ENCODE results near the gene GRB2. TPM values are rescaled to one million over a fixed set of nuclear protein-coding genes. Genes with fewer than 3 reads are reported as not detected.
"Not testable (repeated sequence)": the region's sequence is repeated elsewhere in the genome, so short reads cannot be mapped to it uniquely, and the experiment has no call there.

GRB2 gene
- total RNA-seq, 3 donors from 2014 or later: 97.8 to 116 (median 102) TPM

DNA sequence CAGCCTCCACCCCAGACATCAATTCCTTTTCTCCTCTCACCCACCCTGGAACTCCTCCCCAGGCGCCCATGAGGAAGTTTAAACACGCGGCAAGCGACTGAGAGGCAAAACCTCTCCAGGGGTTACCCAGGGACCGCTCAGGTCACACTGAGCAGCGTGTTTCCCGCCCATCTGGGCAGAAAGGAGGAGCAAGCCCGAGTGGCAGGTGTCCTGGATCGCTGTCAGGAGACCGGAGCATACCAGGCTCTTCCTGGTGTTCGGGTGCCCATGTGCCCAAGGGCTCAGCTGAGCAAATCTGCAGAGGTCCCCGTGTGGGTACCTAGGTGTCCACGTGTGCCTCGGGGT lies 116.7 kb downstream of the GRB2 start:
- ATAC-seq (peak; percentile 66), DNase-seq (peak in 1 of 3 donors; percentile 65)
- H3K36me3 ChIP-seq (ENCODE audit: low read depth): peaks cover 2% of the 10 kb centered on the region
- TF ChIP-seq, protein P1, sequence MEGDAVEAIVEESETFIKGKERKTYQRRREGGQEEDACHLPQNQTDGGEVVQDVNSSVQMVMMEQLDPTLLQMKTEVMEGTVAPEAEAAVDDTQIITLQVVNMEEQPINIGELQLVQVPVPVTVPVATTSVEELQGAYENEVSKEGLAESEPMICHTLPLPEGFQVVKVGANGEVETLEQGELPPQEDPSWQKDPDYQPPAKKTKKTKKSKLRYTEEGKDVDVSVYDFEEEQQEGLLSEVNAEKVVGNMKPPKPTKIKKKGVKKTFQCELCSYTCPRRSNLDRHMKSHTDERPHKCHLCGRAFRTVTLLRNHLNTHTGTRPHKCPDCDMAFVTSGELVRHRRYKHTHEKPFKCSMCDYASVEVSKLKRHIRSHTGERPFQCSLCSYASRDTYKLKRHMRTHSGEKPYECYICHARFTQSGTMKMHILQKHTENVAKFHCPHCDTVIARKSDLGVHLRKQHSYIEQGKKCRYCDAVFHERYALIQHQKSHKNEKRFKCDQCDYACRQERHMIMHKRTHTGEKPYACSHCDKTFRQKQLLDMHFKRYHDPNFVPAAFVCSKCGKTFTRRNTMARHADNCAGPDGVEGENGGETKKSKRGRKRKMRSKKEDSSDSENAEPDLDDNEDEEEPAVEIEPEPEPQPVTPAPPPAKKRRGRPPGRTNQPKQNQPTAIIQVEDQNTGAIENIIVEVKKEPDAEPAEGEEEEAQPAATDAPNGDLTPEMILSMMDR (IDR thresholded peaks at IDR 0.05): no peak
- peaks cover 3% of the 10 kb centered on the region for H3K4me1 ChIP-seq (ENCODE audit: low read depth)
- H3K9me3 ChIP-seq: no peaks in the 10 kb centered on the region
- peak overlapping the region; percentile 31 for H3K4me3 ChIP-seq
- intact Hi-C loops (cut with DNase I, micrococcal nuclease): no loop called here

GRCh38 chr17:75288359-75288758 lies 117.1 kb downstream of the GRB2 start:
- intact Hi-C loops (cut with DNase I, micrococcal nuclease): no loop called here
- peak overlapping the region; percentile 31 for H3K4me3 ChIP-seq
- TF ChIP-seq, protein P1 (IDR thresholded peaks at IDR 0.05): no peak
- ATAC-seq (no peak), DNase-seq (no peak)
- peaks cover 6% of the 10 kb centered on the region for H3K36me3 ChIP-seq (ENCODE audit: low read depth)
- no peaks in the 10 kb centered on the region for H3K9me3 ChIP-seq
- peaks cover 3% of the 10 kb centered on the region for H3K4me1 ChIP-seq (ENCODE audit: low read depth)

GRCh38 chr17:75287221-75287620 lies 118.3 kb downstream of the GRB2 start:
- TF ChIP-seq, protein P1 (IDR thresholded peaks at IDR 0.05): no peak
- no peak for ATAC-seq
- no peaks in the 10 kb centered on the region for H3K9me3 ChIP-seq
- H3K36me3 ChIP-seq (ENCODE audit: low read depth): peaks cover 8% of the 10 kb centered on the region
- no peak for DNase-seq
- no peak overlapping the region for H3K4me3 ChIP-seq
- intact Hi-C loops (cut with DNase I, micrococcal nuclease): no loop called here
- H3K4me1 ChIP-seq (ENCODE audit: low read depth): peaks cover 3% of the 10 kb centered on the region

DNA sequence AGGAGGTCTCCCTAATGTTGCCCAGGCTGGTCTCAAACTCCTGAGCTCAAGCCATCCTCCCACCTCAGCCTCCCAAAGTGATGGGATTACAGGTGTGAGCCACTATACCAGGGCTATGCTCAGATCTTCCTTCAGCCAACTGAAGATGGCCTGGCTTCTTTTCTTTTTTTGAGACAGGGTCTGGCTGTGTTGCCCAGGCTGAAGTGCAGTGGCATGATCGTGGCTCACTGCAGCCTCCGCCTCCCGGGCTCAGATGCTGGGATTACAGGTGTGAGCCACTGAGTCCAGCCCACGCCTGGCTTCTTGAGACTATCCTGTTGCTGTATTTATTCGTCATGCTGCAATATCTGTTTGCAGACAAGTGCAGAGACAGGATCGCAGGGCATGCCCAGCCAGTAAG lies 120.4 kb downstream of the GRB2 start:
- Histone ChIP-seq H3K36me3 (ENCODE audit: low read depth) (peaks cover 8% of the 10 kb centered on the region), H3K9me3 (no peaks in the 10 kb centered on the region), H3K4me1 (ENCODE audit: low read depth) (peaks cover 3% of the 10 kb centered on the region), H3K4me3 (no peak overlapping the region)
- no peak for DNase-seq
- intact Hi-C loops (cut with DNase I, micrococcal nuclease): no loop called here
- TF ChIP-seq, protein P1 (IDR thresholded peaks at IDR 0.05): no peak
- ATAC-seq: no peak

DNA sequence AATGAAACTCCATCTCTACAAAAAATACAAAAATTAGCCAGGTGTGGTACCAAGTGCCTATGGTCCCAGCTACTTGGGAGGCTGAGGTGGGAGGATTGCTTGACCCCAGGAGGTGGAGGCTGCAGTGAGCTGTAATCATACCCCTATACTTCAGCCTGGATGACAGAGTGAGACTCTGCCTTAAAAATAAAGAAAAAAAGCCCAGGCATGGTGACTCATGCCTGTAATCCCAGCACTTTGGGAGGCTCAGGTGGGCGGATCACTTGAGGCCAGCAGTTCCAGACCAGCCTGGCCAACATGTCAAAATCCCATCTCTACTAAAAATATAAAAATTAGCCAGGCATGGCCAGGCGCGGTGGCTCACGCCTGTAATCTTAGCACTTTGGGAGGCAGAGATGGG lies 125.3 kb downstream of the GRB2 start:
- ATAC-seq; H3K36me3 ChIP-seq (ENCODE audit: low read depth); DNase-seq; H3K4me1 ChIP-seq (ENCODE audit: low read depth); H3K4me3 ChIP-seq; H3K9me3 ChIP-seq; intact Hi-C loops (cut with DNase I, micrococcal nuclease): not testable (repeated sequence)

DNA sequence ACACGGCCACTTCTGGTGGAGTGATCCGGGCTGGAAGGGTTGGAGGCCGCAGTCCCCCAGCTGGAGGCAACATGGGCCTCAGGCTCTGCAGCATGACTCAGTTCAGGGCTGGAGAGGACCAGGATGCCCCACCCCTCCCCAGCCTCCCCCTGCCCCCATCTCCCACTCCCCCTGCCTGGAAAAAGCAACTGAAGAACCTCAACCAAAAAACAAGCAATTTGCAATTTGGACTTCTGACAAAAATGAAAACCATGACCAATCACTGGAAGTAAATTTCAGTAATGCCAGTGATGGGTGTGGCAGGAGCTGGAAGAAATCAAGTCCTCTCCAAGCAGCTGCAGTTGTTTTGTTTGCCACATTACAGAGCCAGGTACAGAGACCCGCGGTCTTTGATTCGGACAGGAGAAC lies 127.8 kb downstream of the GRB2 start:
- H3K9me3 ChIP-seq: no peaks in the 10 kb centered on the region
- ATAC-seq: no peak
- no peak overlapping the region for H3K4me3 ChIP-seq
- TF ChIP-seq, protein P1 (IDR thresholded peaks at IDR 0.05): no peak
- intact Hi-C loops (cut with DNase I, micrococcal nuclease): no loop called here
- no peak for DNase-seq
- no peaks in the 10 kb centered on the region for H3K4me1 ChIP-seq (ENCODE audit: low read depth)
- H3K36me3 ChIP-seq (ENCODE audit: low read depth): peaks cover 3% of the 10 kb centered on the region

All from mucosa of descending colon (tissue), 3 donors.